Measurements from ENCODE around the gene DMRTC2. TPM values are rescaled to one million over a fixed set of nuclear protein-coding genes. Genes with fewer than 3 reads are reported as not detected.
"Not testable (repeated sequence)": the region's sequence is repeated elsewhere in the genome, so short reads cannot be mapped to it uniquely, and the experiment has no call there.

The DMRTC2 gene
- polyA plus RNA-seq, 3 donors: not detected

DNA sequence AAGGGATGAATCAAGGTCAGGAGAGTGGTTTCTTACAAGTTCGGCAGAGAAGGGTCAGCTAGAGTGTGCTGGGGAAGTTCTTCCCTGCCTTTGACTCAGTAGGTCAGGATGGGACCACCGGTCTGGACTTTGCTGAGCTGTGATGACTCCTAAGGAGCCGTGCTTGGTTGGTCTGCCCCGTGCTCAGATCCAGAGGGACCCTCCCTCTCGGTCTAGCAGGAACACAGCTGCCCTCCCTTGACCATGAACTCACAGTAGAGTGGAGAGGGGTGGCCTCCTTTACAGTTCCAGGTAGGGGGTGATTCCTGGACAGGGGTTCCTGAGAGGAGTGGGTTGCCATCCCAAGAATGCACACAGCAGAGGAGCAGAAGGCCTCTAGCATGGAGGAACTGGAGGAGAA, 19.5 kb downstream of the DMRTC2 start:
- 82 to 89% (median 88%) methylated on average over 5 of the region's 5 CpGs for WGBS, 3 donors
- no peak overlapping the region for H3K27ac ChIP-seq (ENCODE audit: low read depth, low read length)

DNA sequence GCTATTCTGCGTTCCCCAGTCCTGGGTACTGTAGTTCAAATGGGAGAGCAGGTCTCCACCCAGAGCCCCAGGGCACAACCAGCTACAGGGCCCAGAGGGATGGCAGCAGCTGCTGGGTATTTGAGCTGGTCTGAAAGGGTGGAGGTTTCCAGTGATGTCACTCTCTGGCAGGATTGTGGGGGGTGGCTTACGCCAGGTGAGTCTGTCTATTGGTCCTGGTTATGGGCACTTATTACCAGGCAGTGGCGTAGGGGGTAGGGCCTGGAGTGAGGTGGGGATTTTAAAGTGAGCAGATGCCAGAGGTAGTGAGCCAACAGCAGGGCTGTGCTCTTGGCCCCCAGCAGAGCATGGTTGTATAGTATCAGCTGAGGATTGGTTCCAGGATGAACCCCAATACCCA, 21.4 kb downstream of the DMRTC2 start:
- H3K27ac ChIP-seq (ENCODE audit: low read depth, low read length): no peak overlapping the region
- WGBS, 3 donors: 93 to 95% (median 93%) methylated on average over 3 of the region's 3 CpGs

DNA sequence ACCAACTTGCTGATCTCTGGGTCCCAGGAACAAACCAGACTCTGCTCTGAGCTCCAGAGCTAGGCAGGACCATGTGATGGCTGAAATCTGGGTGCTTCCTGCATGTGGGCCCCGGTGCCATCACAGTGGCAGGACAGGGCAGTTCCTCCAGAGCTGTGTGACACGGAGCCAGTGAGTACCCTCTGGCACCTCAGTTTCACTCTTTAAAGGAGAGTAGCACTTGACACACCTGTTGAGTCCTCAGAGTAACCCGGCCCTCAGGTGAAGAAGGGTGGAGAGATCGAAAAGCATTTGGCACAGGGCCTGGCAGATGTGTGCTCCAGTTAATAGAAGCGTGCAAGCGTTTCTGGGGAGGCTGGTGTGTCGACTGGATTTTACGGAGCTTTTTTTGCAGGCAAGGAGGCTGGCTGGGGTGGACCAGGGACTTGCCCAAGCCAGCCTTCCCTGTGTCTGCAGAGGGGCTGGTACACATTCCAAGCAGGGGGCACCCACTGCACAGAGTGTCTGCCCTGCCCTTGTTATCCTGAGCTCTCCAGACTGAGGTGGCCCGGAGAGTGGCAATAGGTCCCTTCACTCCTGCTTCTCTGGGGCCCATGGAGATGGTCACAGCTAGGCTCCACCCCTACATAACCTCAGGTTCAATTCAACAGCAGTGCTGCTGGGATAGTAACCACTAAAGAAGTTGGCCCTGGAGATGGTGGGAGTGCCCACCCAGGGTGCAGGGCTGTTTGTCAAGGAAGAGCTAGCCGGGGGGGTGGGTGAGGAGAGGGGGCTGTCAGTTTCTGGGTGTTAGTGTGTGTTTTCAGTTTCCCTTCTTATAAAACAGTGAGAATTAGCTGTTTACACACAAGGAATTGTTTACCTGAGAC, 23.5 kb downstream of the DMRTC2 start:
- 50 to 85% (median 80%) methylated on average over 10 of the region's 10 CpGs for WGBS, 3 donors
- no peak overlapping the region for H3K27ac ChIP-seq (ENCODE audit: low read depth, low read length)

DNA sequence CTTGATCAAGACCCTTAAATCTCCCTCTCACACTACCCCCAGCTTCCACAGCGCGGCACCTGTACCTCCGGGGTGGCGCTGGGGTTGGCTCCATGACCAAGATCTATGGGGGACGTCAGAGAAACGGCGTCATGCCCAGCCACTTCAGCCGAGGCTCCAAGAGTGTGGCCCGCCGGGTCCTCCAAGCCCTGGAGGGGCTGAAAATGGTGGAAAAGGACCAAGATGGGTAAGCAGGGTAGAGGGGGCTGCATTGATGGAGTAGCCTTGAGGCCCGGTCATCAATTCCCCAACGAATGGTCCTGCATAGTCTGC, 24.1 kb downstream of the DMRTC2 start:
- WGBS, 3 donors: 80 to 87% (median 86%) methylated on average over 12 of the region's 12 CpGs
- H3K27ac ChIP-seq (ENCODE audit: low read depth, low read length): no peak overlapping the region

DNA sequence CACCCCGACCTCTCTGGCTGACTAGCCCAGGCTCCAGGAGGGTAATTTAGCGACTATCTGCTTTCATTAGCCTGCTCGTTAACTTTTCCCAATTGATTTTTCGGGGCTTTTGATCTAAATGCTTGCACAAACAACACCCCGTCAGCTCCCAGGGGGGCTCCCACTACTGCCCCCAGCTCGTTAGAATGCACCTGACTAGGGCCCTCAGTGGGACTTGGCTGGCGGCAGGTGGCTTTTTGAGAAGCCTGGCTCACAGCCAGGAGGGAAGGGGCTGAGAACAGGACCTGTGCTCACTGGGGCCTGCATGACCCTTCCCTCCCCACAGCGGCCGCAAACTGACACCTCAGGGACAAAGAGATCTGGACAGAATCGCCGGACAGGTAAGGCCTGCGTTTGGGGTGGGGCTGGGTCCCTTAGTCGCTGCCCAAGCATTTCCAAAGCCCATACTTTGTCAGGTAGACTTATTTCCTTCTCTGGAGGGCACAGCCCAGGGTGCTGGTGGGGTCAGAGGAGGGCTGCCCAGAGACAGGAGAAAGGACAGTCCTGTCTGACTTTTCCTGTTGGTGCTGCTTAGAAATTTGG, 24.6 kb downstream of the DMRTC2 start:
- WGBS, 3 donors: 75 to 85% (median 83%) methylated on average over 13 of the region's 13 CpGs

DNA sequence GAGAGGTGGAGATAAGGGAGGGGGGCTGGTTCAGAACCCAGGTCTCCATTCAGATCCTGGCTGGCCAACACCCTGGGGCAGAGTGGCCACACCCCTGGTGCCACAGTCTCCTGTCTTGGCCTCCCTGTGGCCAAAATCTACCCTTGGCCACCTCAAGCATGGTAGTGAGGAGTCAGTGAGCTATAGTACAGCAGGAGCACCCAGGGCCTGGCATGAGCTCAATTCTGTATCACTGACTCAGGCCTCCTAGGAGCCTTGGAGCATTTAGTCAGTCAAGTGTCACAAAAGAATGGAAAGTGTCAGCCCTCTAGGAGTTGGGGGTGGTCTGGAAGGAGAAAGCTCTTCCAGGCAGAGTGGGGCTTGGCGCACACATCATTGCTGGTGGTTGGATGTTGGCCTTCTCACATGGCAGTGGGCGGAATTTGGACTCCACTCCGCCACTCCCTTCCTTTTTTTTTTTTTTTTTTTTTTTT, 25.6 kb downstream of the DMRTC2 start:
- WGBS, 3 donors: 39 to 96% (median 58%) methylated on average over 3 of the region's 3 CpGs
- H3K27ac ChIP-seq (ENCODE audit: low read depth, low read length): no peak overlapping the region

More for the DNA sequence above, 24.6 kb downstream of the DMRTC2 start:
- no peak overlapping the region for H3K27ac ChIP-seq (ENCODE audit: low read depth, low read length)

DNA sequence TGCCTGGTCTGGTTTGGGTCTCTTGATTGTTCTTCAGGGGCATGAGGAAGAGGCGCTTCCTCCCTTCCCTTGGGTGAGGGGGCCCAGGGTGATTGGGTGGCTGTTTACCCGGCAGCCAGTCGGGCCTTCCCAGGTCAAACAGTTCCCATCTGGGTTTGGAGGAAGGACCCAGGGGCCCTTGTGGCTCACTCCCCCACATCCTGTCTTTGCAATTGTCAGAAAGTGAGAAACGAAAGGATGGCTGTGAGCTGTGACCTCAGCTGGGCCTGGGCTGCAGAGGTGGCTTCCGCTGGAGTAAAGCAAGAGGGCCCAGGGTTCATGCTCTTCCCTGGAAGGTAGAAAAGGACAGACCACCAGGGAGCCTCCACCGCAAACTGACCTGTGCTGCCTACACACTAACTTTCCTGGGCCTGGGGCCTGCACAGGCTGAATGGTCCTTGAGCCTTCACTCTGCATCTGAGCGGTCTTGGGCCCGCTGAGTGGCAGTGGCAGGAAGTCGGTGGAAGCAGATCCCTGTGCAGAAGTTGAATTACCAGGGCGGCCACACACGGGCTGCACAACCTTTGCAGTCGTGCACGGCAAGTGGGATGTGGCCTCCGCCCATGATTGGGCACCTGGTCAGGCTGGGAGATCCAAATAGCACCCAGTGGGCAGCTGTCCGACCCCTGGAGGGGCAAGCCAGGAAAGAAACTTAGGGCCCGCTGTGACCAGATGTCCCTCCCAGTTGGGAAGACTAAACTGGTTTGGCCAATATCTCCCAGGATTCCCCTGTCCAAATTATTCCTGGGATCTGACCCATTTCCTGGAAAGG, 26.9 kb downstream of the DMRTC2 start:
- 45 to 69% (median 45%) methylated on average over 16 of the region's 16 CpGs for WGBS, 3 donors
- H3K27ac ChIP-seq (ENCODE audit: low read depth, low read length): no peak overlapping the region

DNA sequence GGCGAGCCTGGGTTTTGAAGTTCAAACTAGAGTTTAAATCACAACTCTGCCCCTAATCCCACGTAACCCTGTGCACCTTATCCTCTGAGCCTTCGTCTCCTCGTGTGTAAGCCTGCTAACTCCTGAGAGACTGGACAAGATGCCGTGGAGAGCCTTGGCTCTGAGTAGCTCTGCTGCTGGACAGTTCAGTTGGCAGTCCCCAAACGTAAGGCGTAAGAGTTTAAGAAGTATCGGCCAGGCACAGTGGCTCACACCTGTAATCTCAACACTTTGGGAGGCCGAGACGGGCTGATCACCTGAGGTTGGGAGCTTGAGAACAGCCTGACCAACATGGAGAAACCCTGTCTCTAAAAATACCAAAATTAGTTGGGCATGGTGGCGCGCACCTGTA, 27.5 kb downstream of the DMRTC2 start:
- WGBS, 3 donors: 86 to 92% (median 88%) methylated on average over 12 of the region's 12 CpGs
- H3K27ac ChIP-seq (ENCODE audit: low read depth, low read length): no peak overlapping the region

DNA sequence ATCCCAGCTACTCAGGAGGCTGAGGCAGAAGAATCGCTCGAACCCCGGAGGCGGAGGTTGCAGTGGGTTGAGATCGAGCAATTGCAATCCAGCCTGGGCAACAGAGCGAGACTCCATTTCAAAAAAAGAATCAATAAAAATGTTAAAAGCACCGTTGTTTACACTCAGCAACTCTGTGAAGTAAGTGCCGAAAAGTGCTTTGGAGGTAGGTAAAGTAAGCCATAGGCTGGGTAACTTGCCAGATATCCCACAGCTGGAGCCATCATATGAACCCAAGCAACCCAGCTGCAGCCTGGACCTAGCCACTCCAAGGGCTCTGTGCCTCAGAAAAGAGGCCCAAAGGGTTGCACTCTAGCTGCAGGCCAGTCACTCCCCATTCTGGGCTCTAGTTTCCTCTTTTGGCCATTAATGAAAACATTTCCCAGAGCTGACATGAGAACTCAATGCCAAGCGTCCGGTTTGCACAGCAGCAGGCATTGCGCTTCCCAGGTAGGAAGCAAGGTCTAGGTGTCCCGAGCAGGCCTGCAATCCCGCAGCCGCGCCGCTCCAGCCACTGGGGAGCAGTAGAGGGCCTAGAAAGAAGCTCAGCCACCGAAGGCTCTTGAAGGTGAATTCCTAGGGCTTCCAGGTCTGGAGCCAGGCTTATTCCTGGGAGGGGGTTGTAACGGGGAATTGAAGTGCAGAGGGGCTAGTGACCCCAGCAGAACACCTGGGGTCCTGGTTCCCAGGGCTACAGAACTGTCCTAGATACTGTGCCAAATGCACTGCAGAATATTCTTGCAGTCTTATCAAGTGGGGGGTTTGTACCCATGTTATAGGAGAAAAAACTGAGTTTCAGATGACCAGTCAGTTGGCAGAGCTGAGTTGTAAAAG, 28.2 kb downstream of the DMRTC2 start:
- no peak overlapping the region for H3K27ac ChIP-seq (ENCODE audit: low read depth, low read length)

DNA sequence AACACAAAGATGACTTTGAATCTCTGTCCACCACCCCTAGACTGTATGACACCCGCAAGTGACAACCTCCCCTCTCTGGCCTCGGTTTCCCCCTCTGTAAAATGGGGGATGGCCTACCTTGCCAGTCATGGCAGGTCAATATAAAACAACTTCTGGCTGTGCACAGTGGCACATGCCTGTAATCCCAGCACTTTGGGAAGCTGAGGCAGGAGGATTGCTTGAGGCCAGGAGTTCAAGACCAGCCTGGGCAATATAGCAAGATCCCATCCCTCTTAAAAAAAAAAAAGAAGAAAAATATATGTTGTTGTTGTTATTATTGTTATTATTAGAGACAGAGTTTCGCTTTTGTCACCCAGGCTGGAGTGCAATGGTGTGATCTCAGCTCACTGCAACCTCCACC, 31.1 kb downstream of the DMRTC2 start:
- WGBS, 3 donors: 73 to 84% (median 80%) methylated on average over 3 of the region's 3 CpGs
- H3K27ac ChIP-seq (ENCODE audit: low read depth, low read length): not testable (repeated sequence)

More for the DNA sequence above, 28.2 kb downstream of the DMRTC2 start:
- 37 to 54% (median 49%) methylated on average over 18 of the region's 18 CpGs for WGBS, 3 donors

DNA sequence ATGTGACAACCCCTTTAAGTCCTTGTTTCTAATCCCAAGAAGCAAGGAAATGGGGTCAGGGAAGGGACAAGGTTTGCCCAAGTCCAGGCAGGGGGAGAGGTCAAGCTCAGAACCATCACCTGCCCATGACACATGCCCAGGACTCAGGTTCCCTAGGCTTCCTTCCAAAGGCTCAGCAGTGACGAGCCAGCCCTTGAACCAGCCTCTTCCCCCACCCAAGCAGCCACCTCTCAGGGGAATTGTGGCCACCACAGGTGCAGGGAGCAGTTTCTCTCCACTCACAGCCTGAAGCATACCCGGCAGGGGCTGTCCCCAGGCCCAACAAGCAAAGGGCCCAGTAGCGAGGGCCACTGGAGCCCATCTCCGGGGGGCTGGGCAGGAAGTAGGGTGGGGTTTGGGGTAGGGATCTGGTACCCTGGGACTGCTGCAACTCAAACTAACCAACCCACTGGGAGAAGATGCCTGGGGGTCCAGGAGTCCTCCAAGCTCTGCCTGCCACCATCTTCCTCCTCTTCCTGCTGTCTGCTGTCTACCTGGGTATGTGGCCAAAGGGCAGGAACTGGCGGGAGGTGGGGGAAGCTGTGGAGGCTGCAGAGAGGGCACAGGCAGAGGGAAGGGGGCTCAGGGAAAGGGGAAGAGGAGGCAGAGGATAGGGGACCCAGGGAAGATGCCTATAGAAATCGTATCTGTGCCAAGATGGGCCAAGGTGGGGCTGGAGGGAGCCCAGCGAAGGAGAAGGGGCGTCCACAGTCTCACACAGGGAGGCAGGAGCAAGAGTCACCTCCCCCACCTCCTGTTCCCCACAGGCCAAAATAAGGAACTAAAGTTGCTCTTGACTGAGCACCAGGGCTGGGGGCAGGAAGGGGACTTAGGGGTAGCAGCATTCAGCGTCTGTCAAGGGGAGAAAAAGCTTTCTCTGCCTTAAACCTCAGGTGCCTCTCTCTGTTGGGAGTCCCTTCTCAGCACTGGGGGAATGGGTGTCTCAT, 32.3 kb downstream of the DMRTC2 start, which contains the start of gene CD79A:
CD79A (plus strand) TSS at position 433 of the 986 bp plus-strand sequence; CDS start at position 459, 26 bp downstream.
- WGBS, 3 donors: 46 to 71% (median 55%) methylated on average over 9 of the region's 9 CpGs
- no peak within 1 kb of the TSS for H3K27ac ChIP-seq (ENCODE audit: low read depth, low read length)

DNA sequence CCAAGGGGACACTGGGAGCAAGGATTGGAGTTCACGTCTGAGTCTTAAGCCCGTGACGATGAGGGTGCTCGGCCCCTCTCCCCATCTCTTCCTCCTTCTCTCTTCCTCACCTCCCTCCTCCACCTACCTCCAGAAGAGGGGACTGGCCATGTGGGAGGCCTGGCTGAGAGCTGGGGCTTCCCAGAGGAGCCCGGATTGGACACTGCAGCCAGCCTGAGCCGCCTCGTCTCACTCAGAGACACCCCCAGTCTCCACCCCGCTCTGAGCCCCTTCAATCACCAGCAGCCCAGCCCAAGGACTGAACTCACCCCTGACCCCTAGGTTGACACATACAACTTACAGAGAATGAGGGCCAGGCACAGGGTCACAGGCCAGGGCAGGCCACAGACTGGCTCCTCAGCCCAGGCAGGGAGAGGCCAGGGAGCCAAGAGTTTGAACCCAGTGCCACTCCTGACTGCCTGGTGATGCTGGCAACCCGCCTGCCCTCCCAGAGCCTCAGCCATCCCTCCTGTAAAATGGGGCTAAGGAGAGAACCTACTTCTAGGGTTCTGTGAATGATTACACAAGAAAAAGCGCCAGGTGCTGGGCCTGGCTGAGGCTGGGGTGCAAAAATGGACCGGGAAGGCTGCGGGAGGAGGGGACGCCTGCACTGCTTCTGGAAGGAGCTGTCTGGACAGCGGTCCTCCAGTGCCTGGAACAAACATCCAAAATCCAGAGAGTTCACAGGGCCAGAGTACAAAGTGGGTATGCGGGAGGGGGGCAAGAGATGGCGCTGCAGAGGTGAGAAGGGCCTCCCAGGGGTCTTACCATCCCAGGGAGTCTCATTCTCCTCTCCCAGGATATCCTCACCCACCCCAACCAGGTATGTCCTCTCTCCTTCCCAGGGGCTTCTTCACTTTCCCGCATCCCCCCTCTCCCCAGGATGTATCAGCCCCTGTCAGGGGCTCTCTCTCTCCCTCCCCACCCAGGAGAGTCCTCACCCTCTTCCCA, 33.4 kb downstream of the DMRTC2 start:
- WGBS, 3 donors: 62 to 78% (median 74%) methylated on average over 17 of the region's 17 CpGs
- H3K27ac ChIP-seq (ENCODE audit: low read depth, low read length): no peak overlapping the region

DNA sequence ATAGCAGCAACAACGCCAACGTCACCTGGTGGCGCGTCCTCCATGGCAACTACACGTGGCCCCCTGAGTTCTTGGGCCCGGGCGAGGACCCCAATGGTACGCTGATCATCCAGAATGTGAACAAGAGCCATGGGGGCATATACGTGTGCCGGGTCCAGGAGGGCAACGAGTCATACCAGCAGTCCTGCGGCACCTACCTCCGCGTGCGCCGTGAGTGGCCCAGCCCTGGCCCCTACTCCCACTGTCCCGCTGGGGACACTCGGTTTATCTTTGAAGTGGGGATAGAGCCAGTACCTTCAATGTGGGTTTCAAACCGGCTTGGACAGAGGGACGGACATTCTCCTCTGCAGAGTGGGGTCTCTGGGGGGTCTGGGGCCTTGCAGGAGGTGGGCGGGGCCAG, 34.2 kb downstream of the DMRTC2 start:
- no peak overlapping the region for H3K27ac ChIP-seq (ENCODE audit: low read depth, low read length)
- WGBS, 3 donors: 84 to 90% (median 90%) methylated on average over 21 of the region's 21 CpGs

DNA sequence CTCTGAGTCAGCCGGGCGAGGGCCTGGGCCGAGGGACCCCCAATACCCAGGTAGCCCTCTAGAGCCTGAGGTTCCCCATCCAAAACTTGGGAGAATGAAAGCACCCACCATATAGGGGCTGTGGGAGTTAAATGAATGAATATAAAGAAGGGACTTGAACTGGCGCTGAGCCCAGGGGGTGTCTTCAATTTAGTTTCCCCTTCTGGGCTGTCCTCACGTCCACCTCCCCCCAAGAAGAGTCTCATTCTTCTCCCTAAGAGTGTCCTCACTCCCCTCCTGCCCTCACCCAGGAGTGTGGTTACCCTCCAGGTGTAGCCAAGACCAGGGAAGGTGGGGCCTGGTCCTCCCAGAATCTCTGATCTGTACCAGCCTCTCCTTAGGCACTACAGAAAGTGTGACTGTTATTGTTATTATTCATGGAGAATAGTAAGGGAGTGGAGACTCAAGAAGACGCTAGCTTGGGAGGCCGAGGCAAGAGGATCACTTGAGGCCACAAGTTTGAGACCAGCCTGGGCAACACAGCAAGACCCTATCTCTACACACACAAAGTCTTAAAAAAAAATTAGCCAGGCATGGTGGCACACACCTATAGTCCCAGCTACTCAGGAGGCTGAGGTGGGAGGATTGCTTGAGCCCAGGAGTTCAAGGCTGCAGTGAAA, 35.0 kb downstream of the DMRTC2 start:
- H3K27ac ChIP-seq (ENCODE audit: low read depth, low read length): no peak overlapping the region
- WGBS, 3 donors: 73 to 83% (median 82%) methylated on average over 7 of the region's 7 CpGs

DNA sequence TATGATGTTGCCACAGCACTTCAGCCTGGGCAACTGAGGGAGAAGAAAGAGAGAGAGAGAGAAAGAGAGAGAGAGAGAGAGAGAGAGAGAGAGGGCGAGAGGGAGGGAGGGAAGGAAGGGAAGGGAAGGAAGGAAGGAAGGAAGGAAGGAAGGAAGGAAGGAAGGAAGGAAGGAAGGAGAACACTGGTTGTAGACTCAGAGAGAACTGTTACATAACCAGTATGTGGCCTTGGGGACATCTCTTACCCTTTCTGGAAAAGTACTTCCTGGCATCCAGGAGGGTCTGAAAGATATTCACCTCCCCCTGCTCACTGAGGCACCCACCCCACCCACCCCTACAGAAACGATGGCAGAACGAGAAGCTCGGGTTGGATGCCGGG, 35.5 kb downstream of the DMRTC2 start:
- H3K27ac ChIP-seq (ENCODE audit: low read depth, low read length): no peak overlapping the region
- 60 to 69% (median 64%) methylated on average over 5 of the region's 5 CpGs for WGBS, 3 donors
